SKM-1 treated with dmso at 0.1 percent for 144 hours (cell line): ENCODE data around the gene SDSL.

Experiments
- DNase-seq: peaks from one replicate; lab custom pipeline; 2025; ENCODE audit not compliant: unreplicated experiment; lab: John Stamatoyannopoulos, UW

The SDSL gene

GRCh38 chr12:113445544-113446171 is 23.5 kb downstream of the SDSL start:
- DNase-seq = no peak

GRCh38 chr12:113448873-113449272 is 26.7 kb downstream of the SDSL start:
- no peak for DNase-seq

GRCh38 chr12:113449299-113449698 is 27.1 kb downstream of the SDSL start:
- no peak for DNase-seq

- no peak for DNase-seq
Observed at GRCh38 chr12:113449839-113450238, 27.7 kb downstream of the SDSL start.

- DNase-seq = no peak
Observed at GRCh38 chr12:113452458-113452857, 30.3 kb downstream of the SDSL start.

GRCh38 chr12:113453330-113453729 is 31.1 kb downstream of the SDSL start:
- DNase-seq = no peak

- DNase-seq = no peak
Observed at GRCh38 chr12:113456199-113456598, 34.0 kb downstream of the SDSL start.

GRCh38 chr12:113456761-113457160 is 34.6 kb downstream of the SDSL start:
- DNase-seq = no peak

- DNase-seq = no peak
Observed at GRCh38 chr12:113457185-113457584, 35.0 kb downstream of the SDSL start.

GRCh38 chr12:113457710-113458109 is 35.5 kb downstream of the SDSL start:
- DNase-seq = no peak

GRCh38 chr12:113459981-113460380 is 37.8 kb downstream of the SDSL start:
- DNase-seq = no peak

GRCh38 chr12:113461666-113462065 is 39.5 kb downstream of the SDSL start:
- peak; percentile 14 for DNase-seq

GRCh38 chr12:113462117-113462774 is 40.1 kb downstream of the SDSL start:
- DNase-seq = peak; percentile 14

- no peak for DNase-seq
Observed at GRCh38 chr12:113462998-113463745, 41.0 kb downstream of the SDSL start.

- DNase-seq = no peak
Observed at GRCh38 chr12:113463746-113464451, 41.7 kb downstream of the SDSL start.

- no peak for DNase-seq
Observed at GRCh38 chr12:113464452-113464775, 42.2 kb downstream of the SDSL start.

- no peak for DNase-seq
Observed at GRCh38 chr12:113464852-113465719, 42.9 kb downstream of the SDSL start.

GRCh38 chr12:113465808-113466453 is 43.8 kb downstream of the SDSL start:
- DNase-seq = no peak

GRCh38 chr12:113466454-113467141 is 44.4 kb downstream of the SDSL start:
- no peak for DNase-seq

- no peak for DNase-seq
Observed at GRCh38 chr12:113467142-113467501, 44.9 kb downstream of the SDSL start.
